Smooth muscle cell (in vitro differentiated cells): ENCODE measurements around the gene NMRK1. TPM values are rescaled to one million over a fixed set of nuclear protein-coding genes. Genes with fewer than 3 reads are reported as not detected.

ENCODE experiments used
- DNase-seq: peaks from one replicate; lab custom pipeline; 2025; ENCODE audit not compliant: unreplicated experiment; lab: John Stamatoyannopoulos, UW
- H2AFZ ChIP-seq: fragments of 200-600 bp; sonication (generic); 2 replicates; pipeline ENCODE4 v1.6.0; 2016; ENCODE audit warnings: antibody characterized with exemption, low read depth, mild to moderate bottlenecking
- H3F3A ChIP-seq: fragments of 200-600 bp; sonication (generic); 2 replicates; pipeline ENCODE4 v1.6.0; 2017; ENCODE audit warnings: antibody characterized with exemption, low read depth
- H3K27ac ChIP-seq: fragments of 200-600 bp; sonication (generic); 2 replicates; pipeline ENCODE4 v1.5.1; 2016; ENCODE audit warnings: low read depth, mild to moderate bottlenecking
- H3K27me3 ChIP-seq: fragments of 200-600 bp; sonication (generic); 2 replicates; pipeline ENCODE4 v1.6.1; 2016; ENCODE audit warnings: low read depth, mild to moderate bottlenecking
- H3K36me3 ChIP-seq: fragments of 200-600 bp; sonication (generic); 2 replicates; pipeline ENCODE4 v1.5.1; 2016; ENCODE audit warnings: low read depth
- H3K4me1 ChIP-seq: fragments of 200-600 bp; sonication (generic); 2 replicates; pipeline ENCODE4 v1.5.1; 2016; ENCODE audit warnings: low read depth
- H3K4me2 ChIP-seq: fragments of 200-600 bp; sonication (generic); 2 replicates; pipeline ENCODE4 v1.6.0; 2016; ENCODE audit warnings: mild to moderate bottlenecking
- H3K4me3 ChIP-seq: fragments of 200-600 bp; sonication (generic); 2 replicates; pipeline ENCODE4 v1.5.1; 2016; ENCODE audit warnings: mild to moderate bottlenecking
- H3K79me2 ChIP-seq: fragments of 200-600 bp; sonication (generic); 2 replicates; pipeline ENCODE4 v1.6.0; 2016; ENCODE audit warnings: low read depth, mild to moderate bottlenecking
- H3K9ac ChIP-seq: fragments of 200-600 bp; sonication (generic); 2 replicates; pipeline ENCODE4 v1.6.0; 2016; ENCODE audit warnings: low read depth
- H3K9me3 ChIP-seq: fragments of 200-600 bp; sonication (generic); replicated peaks from 2 replicates; pipeline ENCODE4 v1.5.1; 2016; ENCODE audit warnings: low read depth
- H4K20me1 ChIP-seq: fragments of 200-600 bp; sonication (generic); 2 replicates; pipeline ENCODE4 v1.6.0; 2016; ENCODE audit warnings: low read depth
- WGBS: methylation state at CpG from one replicate; pipeline ENCODE4 v1.1.7; 2016; ENCODE audit warnings: low lambda C conversion rate; 5-methylcytosine and 5-hydroxymethylcytosine counted together
- polyA plus RNA-seq: library from polyadenylated mRNA; unstranded; fragments of >200 nt; fragmentation: Nextera tagmentation; extraction: Ambion mirVana; gene quantifications from 2 replicates; pipeline ENCODE4 v1.2.1, GENCODE V29; 2016
- total RNA-seq: library from RNA; depleted of rRNA; stranded (reverse); fragments of >200 nt; gene quantifications from 2 replicates; pipeline ENCODE4 v1.2.3, GENCODE V29; 2014
- TF ChIP-seq, protein P1 (sequence below): fragments of 200-600 bp; sonication (generic); IDR thresholded peaks from 2 replicates; pipeline ENCODE4 v1.5.1; 2017; ENCODE audit warnings: borderline replicate concordance, mild to moderate bottlenecking, antibody characterized with exemption; ENCODE audit not compliant: insufficient read depth, poor library complexity, severe bottlenecking

Gene NMRK1
- total and polyA plus RNA-seq, 2 experiments from 2014 or later: 12.3 to 16.4 TPM

DNA sequence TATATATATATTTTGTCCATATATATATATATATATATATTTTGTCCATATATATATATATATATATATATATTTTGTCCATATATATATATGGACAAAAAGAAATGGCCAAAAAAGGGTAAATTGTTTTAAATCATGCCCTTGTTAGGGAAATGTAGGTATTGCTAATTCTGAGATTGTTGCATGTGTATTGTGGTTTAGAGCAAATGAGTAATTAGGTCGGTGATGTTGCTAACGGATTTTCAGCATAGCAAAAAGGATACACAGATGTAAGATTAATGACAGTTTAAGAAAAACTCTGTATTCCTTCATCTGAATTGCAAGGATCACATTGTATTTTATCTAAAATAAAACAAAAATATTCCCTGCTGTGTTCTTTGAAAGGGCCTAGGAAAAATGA lies 40.6 kb upstream of the NMRK1 start:
- WGBS: 99% methylated on average over 2 of the region's 2 CpGs
- Histone ChIP-seq H3K27me3 (no peaks in the 10 kb centered on the region), H2AFZ (no peak overlapping the region), H3K79me2 (peaks cover 16% of the 10 kb centered on the region), H4K20me1 (peaks cover 9% of the 10 kb centered on the region), H3K4me2 (no peak overlapping the region), H3F3A (no peaks in the 10 kb centered on the region), H3K9me3 (no peaks in the 10 kb centered on the region), H3K4me3 (no peak overlapping the region), H3K9ac (no peak overlapping the region), H3K36me3 (peaks cover 13% of the 10 kb centered on the region), H3K4me1 (peaks cover 4% of the 10 kb centered on the region), H3K27ac (no peak overlapping the region)
- TF ChIP-seq, protein P1, sequence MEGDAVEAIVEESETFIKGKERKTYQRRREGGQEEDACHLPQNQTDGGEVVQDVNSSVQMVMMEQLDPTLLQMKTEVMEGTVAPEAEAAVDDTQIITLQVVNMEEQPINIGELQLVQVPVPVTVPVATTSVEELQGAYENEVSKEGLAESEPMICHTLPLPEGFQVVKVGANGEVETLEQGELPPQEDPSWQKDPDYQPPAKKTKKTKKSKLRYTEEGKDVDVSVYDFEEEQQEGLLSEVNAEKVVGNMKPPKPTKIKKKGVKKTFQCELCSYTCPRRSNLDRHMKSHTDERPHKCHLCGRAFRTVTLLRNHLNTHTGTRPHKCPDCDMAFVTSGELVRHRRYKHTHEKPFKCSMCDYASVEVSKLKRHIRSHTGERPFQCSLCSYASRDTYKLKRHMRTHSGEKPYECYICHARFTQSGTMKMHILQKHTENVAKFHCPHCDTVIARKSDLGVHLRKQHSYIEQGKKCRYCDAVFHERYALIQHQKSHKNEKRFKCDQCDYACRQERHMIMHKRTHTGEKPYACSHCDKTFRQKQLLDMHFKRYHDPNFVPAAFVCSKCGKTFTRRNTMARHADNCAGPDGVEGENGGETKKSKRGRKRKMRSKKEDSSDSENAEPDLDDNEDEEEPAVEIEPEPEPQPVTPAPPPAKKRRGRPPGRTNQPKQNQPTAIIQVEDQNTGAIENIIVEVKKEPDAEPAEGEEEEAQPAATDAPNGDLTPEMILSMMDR: no peak
- no peak for DNase-seq

DNA sequence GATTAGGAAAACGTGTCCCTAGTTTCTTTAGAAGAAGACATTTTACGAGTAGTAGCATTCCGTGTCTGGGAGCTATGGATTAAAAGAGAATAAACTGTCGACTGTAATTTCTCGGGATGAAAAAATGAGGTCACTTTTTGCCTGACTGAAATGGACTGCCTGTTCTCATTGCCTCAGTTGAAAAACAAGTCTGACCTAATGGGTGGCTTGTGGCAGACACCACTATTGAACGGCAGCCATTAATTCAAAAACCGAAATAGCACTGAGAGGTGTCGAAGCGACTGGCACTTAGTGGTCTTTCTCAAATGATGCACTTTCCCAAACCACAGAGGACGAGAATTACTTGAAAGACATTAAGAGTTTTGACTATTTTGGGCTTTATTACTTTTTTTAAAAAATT lies 35.7 kb upstream of the NMRK1 start:
- 83% methylated on average over 10 of the region's 10 CpGs for WGBS
- H3K9ac ChIP-seq: no peak overlapping the region
- TF ChIP-seq, protein P1: no peak
- H3K79me2 ChIP-seq: peaks cover 16% of the 10 kb centered on the region
- peaks cover 8% of the 10 kb centered on the region for H3K36me3 ChIP-seq
- DNase-seq: no peak
- peaks cover 24% of the 10 kb centered on the region for H4K20me1 ChIP-seq
- H3K9me3 ChIP-seq: no peaks in the 10 kb centered on the region
- H3K27ac ChIP-seq: no peak overlapping the region
- H3K4me1 ChIP-seq: no peaks in the 10 kb centered on the region
- no peak overlapping the region for H3K4me3 ChIP-seq
- no peaks in the 10 kb centered on the region for H3F3A ChIP-seq
- no peaks in the 10 kb centered on the region for H3K27me3 ChIP-seq
- no peak overlapping the region for H2AFZ ChIP-seq
- no peak overlapping the region for H3K4me2 ChIP-seq

DNA sequence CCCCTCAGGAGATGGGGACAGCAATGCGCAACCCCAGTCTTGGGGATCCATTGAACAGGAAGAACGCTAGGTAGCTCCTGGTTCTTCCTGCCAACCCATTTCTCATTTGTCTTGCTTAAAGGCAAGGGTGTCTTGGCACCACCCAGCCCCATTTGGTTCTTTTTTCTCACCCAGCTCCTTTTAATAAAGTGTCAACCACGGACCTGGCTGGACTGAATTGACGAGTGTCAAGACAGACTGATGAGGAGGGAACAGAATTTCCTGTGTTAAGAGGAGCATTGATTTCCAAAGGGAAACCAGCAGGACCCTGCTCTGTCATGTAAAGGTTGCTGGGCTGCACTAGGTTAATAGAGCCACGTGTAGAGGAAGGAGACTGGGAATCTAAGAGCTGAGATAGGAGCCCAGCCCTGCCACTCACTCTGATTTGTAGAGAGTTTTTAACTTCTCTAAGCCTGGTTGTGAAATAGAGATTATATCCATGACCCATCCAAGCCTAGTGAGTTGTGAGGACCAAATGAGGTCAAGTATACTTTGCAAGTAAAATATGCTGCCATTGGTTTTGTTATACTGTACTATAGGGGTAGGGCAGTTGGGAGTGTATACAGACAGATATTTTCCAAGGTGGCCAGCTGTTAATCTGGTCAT lies 34.1 kb upstream of the NMRK1 start:
- TF ChIP-seq, protein P1: no peak
- H3K4me2 ChIP-seq: no peak overlapping the region
- H3K4me1 ChIP-seq: no peaks in the 10 kb centered on the region
- H3K9ac ChIP-seq: no peak overlapping the region
- no peaks in the 10 kb centered on the region for H3K27me3 ChIP-seq
- DNase-seq: no peak
- no peaks in the 10 kb centered on the region for H3K9me3 ChIP-seq
- no peak overlapping the region for H3K4me3 ChIP-seq
- peaks cover 9% of the 10 kb centered on the region for H3K79me2 ChIP-seq
- no peak overlapping the region for H3K27ac ChIP-seq
- no peak overlapping the region for H2AFZ ChIP-seq
- peaks cover 35% of the 10 kb centered on the region for H4K20me1 ChIP-seq
- H3K36me3 ChIP-seq: peaks cover 9% of the 10 kb centered on the region
- H3F3A ChIP-seq: no peaks in the 10 kb centered on the region
- 81% methylated on average over 5 of the region's 5 CpGs for WGBS

DNA sequence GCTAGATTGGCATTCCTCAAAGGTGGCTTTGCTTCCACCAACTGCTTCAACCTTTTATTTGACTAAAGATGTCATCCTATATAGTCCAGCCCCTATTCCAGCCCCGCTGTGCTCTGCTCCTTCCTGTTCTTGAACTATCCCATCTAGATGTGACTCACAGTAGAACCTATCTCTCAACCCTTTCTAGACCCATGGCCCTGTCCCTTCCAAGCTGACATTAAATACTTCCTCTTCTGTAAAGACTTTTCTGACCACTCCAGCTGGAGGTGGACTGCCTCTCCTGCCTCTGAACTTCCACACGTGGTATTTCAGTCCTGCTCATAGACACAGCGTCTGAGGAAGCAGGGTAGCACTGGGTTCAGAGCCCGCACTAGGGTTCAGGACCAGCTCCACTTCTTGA lies 32.7 kb upstream of the NMRK1 start:
- no peak overlapping the region for H3K4me3 ChIP-seq
- H3K4me2 ChIP-seq: no peak overlapping the region
- H3K9me3 ChIP-seq: no peaks in the 10 kb centered on the region
- H4K20me1 ChIP-seq: peaks cover 42% of the 10 kb centered on the region
- TF ChIP-seq, protein P1: no peak
- peaks cover 17% of the 10 kb centered on the region for H3K79me2 ChIP-seq
- no peak for DNase-seq
- H3F3A ChIP-seq: no peaks in the 10 kb centered on the region
- no peaks in the 10 kb centered on the region for H3K4me1 ChIP-seq
- no peak overlapping the region for H3K9ac ChIP-seq
- 97% methylated on average over 4 of the region's 4 CpGs for WGBS
- no peak overlapping the region for H2AFZ ChIP-seq
- H3K27ac ChIP-seq: no peak overlapping the region
- H3K36me3 ChIP-seq: peaks cover 9% of the 10 kb centered on the region
- no peaks in the 10 kb centered on the region for H3K27me3 ChIP-seq
